GM18870 (cell line): ENCODE results near the gene DPP10.

Source experiments
- ATAC-seq: cut with Tn5 transposase; IDR thresholded peaks from one replicate; pipeline ENCODE4 v1.9.1; 2021; ENCODE audit warnings: moderate library complexity; ENCODE audit not compliant: unreplicated experiment

DPP10 gene

DNA sequence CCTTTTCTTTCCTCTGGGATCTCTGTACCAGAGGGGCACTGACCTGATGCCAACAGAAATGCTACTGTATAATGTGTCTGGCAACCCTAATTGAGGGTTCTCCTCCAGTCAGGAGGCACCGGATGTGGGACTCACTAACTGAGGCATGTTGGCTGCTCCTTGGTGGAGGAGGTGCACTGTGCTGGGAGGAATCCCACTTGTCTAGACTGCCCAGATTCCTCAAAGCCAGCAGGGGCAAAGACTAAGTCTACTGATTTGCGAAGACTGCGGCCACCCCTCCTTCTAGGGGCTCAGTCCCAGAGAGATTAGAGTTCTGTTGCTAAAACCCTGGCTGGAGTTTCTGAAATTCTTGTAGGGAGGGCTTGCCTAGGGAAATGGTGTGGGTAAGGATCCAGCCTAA lies 1192.1 kb downstream of the DPP10 start:
- ATAC-seq, result no peak

DNA sequence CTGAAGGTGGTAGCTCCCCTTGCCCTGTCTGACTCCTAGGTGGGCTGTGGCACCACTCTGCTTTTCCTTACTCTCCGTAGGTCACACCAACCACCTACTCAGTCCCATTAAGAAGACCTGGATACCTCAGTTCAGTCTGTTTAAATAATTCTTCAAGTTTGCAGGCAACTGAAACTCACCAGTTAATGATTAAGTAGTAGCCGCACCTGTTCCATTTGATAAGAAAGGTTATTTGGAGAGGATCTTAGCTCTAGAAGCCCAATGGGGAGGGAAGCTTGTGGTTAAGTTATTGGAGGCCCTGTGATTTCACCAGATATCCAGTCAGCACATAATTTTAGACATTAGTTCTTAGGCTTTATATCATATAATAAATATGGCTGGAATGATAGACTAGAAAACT lies 1193.0 kb downstream of the DPP10 start:
- ATAC-seq, result no peak

- no peak for ATAC-seq
These were observed 1207.3 kb downstream of the DPP10 start for GRCh38 chr2:115649731-115650130.

- ATAC-seq, result no peak
These were observed 1208.4 kb downstream of the DPP10 start for GRCh38 chr2:115650827-115651226.

DNA sequence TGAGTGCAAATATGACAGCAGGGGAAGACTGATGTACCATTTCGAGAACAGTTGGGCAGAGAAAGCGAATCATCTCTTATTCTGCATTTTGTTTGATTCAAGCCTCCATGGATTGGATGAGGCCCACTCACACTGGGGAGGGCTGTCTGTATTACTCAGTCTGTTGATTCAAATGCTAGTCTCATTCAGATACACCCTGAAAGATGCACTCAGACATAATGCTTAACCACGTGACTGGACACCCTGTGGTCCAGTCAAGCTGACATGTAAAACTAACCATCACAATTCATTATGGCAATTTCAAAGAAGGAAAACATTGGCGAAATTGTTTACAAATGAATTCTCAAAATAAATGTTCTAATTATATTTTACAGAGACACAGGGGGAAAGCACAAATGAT lies 1210.2 kb downstream of the DPP10 start:
- no peak for ATAC-seq

- ATAC-seq, result no peak
These were observed 1211.9 kb downstream of the DPP10 start for GRCh38 chr2:115654362-115654761.

GRCh38 chr2:115678129-115678528 lies 1235.7 kb downstream of the DPP10 start:
- no peak for ATAC-seq

GRCh38 chr2:115684345-115684744 lies 1241.9 kb downstream of the DPP10 start:
- no peak for ATAC-seq

GRCh38 chr2:115691409-115691808 lies 1249.0 kb downstream of the DPP10 start:
- no peak for ATAC-seq

DNA sequence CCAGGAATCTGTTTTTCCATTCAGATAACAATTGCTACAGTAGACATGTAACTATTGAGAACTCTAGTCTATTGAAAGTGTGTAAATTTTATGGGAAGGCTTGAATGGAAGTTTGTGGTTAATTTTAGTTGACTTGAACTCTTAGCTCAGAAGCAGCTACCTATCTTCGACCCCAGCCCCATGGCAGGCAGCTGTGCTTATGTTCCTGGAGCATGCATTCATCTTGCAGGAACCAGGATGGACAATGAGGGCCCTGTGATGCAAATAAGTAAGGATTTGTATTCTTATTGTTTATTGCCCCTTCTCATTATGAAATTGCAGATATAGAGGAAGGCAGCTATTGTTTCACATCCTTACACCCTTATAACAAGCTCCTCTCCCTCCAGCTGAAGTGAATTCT lies 1252.2 kb downstream of the DPP10 start:
- no peak for ATAC-seq

GRCh38 chr2:115733190-115733775 lies 1290.8 kb downstream of the DPP10 start:
- no peak for ATAC-seq

DNA sequence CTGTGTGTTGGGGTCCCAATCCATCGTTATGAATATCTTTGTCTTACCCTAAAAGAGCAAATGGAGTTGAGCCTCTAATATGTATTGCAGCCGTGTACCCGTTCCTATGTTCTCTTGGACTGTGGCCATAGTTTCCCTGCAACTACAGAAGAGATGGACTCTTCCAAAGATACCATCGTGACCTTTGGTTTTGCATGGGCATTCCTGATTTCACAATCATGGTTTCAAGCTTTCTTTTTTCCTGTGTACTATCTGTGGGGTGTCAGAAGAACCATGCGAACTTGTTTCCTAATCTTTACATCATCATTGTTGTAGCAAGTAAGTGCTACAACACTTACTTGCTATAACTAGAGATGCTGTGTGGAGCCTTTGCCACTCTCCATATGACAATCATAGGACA lies 1295.7 kb downstream of the DPP10 start:
- ATAC-seq, result no peak

DNA sequence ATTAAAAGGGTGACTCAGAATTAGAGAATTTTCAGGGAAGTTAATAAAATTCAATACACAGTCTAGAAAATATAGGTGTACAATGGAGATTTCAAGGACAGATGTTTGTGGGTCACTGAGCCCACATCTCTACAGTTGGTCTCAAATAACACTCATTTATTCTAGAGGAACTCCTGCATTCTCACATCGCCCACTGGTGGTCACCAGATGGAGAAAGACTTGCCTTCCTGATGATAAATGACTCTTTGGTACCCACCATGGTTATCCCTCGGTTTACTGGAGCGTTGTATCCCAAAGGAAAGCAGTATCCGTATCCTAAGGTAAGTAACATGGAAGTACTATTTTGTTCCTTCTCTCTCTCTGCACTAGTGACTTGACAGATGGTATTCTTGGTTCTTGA lies 1297.1 kb downstream of the DPP10 start:
- no peak for ATAC-seq

GRCh38 chr2:115746151-115746550 lies 1303.7 kb downstream of the DPP10 start:
- no peak for ATAC-seq

DNA sequence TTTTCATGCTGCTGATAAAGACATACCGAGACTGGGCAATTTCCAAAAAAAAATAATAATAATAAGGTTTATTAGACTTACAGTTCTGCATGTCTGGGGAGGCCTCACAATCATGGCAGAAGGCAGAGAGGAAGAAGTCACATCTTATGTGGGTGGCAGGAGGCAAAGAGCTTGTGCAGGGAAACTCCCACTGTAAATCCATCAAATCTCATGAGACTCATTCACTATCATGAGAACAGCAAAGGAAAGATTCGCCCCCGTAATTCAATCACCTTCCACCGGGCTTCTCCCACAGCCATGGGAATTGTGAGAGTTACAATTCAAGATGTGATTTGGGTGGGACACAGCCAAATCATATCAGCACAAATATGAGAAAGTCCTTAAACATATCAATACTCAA lies 1314.8 kb downstream of the DPP10 start:
- ATAC-seq, result no peak

DNA sequence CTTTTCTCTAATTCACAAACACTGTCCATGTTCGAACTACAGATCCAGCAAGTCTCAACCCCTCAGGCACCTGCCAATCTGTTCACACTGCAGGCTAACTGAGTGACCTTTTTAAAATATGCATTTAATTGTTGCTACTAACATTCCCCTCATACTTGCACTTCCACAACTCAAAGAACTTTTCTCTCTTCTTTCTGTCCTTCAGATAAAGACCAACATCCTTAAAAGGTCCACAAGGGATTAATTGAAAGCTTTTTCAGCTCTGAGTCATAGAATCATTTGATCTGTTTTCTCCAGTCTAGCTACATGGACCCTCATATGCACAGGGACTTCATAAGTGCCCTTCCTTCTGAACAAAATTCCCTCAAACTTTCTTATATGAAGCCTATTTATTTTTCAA lies 1321.2 kb downstream of the DPP10 start:
- ATAC-seq, result no peak

DNA sequence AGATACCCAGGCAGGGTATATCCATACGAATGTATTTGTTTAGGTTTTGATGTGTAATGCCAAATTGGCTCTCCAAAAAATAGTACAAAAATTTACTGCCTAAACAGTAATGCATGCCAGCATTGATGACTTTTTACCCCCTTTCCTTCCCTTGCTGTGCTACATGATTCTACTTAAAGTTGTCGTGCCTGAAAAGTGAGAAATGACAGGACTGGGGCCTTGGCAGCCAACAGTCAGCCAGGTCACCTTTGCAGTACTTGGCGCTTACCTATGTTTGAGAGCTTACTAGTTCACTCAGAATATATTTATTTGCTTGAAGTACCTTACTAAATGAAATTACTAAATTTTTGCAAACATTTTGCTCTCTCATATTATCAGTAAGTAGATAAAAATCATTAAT lies 1329.1 kb downstream of the DPP10 start:
- ATAC-seq, result no peak

GRCh38 chr2:115774361-115774760 lies 1331.9 kb downstream of the DPP10 start:
- no peak for ATAC-seq

GRCh38 chr2:115779085-115779632 lies 1336.7 kb downstream of the DPP10 start:
- ATAC-seq, result no peak

DNA sequence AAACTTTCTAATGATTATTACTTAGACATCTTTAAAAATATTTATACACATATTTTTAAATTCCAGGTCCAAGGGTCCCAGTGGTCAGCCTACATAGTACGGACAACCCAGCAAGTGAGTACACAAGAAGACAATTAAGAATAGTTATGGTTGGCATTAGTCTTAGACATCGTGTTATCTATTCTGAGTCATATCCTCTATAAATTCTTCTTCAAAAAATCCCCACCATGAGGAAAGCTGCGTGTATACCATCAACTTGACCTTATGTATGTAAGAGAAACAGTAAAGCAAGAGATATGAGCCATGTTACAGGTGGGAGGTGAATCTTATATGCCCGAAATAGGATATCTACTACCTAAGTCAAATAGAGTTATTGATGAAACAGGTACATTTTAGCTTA lies 1339.8 kb downstream of the DPP10 start:
- ATAC-seq, result no peak

GRCh38 chr2:115796078-115796477 lies 1353.6 kb downstream of the DPP10 start:
- no peak for ATAC-seq

DNA sequence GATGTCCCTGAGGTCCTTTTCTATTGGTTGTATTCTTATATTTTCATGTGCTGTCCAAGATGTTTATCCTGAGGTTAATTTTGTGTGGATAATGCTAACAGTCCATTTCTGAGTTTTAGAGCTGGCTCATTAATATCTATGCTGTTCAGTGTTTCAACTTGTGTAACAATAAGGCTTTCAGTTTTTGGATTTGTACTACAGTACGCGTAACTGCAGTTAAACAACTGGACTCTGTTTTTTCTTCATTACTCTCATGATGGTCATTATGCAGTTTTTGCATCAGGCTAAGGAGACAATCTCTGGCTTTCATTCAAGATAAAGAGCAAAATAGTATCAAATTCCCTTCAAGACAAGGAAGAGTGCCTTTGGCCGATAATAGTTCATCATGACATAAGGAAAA lies 1364.8 kb downstream of the DPP10 start:
- ATAC-seq, result no peak

- ATAC-seq, result no peak
These were observed 1383.5 kb downstream of the DPP10 start for GRCh38 chr2:115825912-115826311.
